PC-9 (cell line): Measurements from ENCODE around the gene COL24A1. TPM values are rescaled to one million over a fixed set of nuclear protein-coding genes. Genes with fewer than 3 reads are reported as not detected.

Experiments used
- BruUV-seq: library from RNA; stranded (reverse); fragments of 400-500 nt; replicated peaks from 2 replicates; lab custom pipeline; 2021; lab: Mats Ljungman, UMichigan
- CTCF ChIA-PET: fragments of 300-600 bp; sonication (Branson Sonifier 250); formaldehyde crosslinking; loops from one replicate; lab custom pipeline; 2022; ENCODE audit warnings: antibody characterized with exemption; lab: Charles Lee
- POLR2A ChIA-PET: fragments of 300-600 bp; sonication (Branson Sonifier 250); formaldehyde crosslinking; loops from one replicate; lab custom pipeline; 2022; ENCODE audit warnings: antibody characterized with exemption; ENCODE audit not compliant: unreplicated experiment; lab: Charles Lee
- DNase-seq, 2 experiments: peaks; one replicate each; pipeline versions ENCODE4 v3.0.0 to v3.0.0-alpha.2; 2015 to 2022; ENCODE audit warnings: mixed read lengths in 1 of 2
- H2AFZ ChIP-seq: fragments of 200-600 bp; sonication (generic); 2 replicates; pipeline ENCODE4 v1.8.1; 2017; ENCODE audit warnings: antibody characterized with exemption
- H3F3A ChIP-seq: fragments of 200-600 bp; sonication (generic); 2 replicates; pipeline ENCODE4 v1.8.1; 2017; ENCODE audit warnings: antibody characterized with exemption, mild to moderate bottlenecking, low read depth; ENCODE audit not compliant: insufficient read depth
- H3K27ac ChIP-seq: fragments of 200-600 bp; sonication (generic); 2 replicates; pipeline ENCODE4 v1.6.1; 2016; ENCODE audit warnings: mixed run types
- H3K27me3 ChIP-seq: fragments of 200-600 bp; sonication (generic); 2 replicates; pipeline ENCODE4 v1.6.1; 2016; ENCODE audit warnings: low read depth, mixed run types; ENCODE audit not compliant: insufficient read depth
- H3K36me3 ChIP-seq: fragments of 200-600 bp; sonication (generic); 2 replicates; pipeline ENCODE4 v1.6.1; 2016; ENCODE audit warnings: low read depth, mixed run types
- H3K4me1 ChIP-seq: fragments of 200-600 bp; sonication (generic); replicated peaks from 2 replicates; pipeline ENCODE4 v1.6.1; 2016; ENCODE audit warnings: mixed run types; ENCODE audit not compliant: insufficient read depth
- H3K4me2 ChIP-seq: fragments of 200-600 bp; sonication (generic); 2 replicates; pipeline ENCODE4 v1.6.1; 2017; ENCODE audit warnings: mixed run types
- H3K4me3 ChIP-seq: fragments of 200-600 bp; sonication (generic); 2 replicates; pipeline ENCODE4 v1.6.1; 2016; ENCODE audit warnings: mixed run types
- H3K79me2 ChIP-seq: fragments of 200-600 bp; sonication (generic); 2 replicates; pipeline ENCODE4 v1.6.1; 2017; ENCODE audit warnings: low read depth, mixed run types
- H3K9me2 ChIP-seq: fragments of 200-600 bp; sonication (generic); 2 replicates; pipeline ENCODE4 v1.8.1; 2017; ENCODE audit warnings: mild to moderate bottlenecking; ENCODE audit not compliant: insufficient read depth
- H3K9me3 ChIP-seq: fragments of 200-600 bp; sonication (generic); 2 replicates; pipeline ENCODE4 v1.8.1; 2016; ENCODE audit warnings: low read depth; ENCODE audit not compliant: insufficient read depth
- H4K20me1 ChIP-seq: fragments of 200-600 bp; sonication (generic); 2 replicates; pipeline ENCODE4 v1.8.1; 2017; ENCODE audit not compliant: insufficient read depth
- EZH2 ChIP-seq: fragments of 200-600 bp; sonication (generic); IDR thresholded peaks from 2 replicates; pipeline ENCODE4 v1.8.0; 2017; ENCODE audit warnings: antibody characterized with exemption, low read depth
- intact Hi-C: fragments of 100-400 bp; cut with micrococcal nuclease; formaldehyde crosslinking; loops from one replicate; pipeline ENCODE4 v1.10.0; 2022; ENCODE audit not compliant: unreplicated experiment
- total RNA-seq: library from RNA; stranded (reverse); gene quantifications from 2 replicates; pipeline ENCODE4 v1.2.3, GENCODE V29; 2021
- TF ChIP-seq, protein P1 (sequence below): fragments of 200-600 bp; sonication (generic); conservative IDR thresholded peaks from 2 replicates; pipeline ENCODE4 v1.6.1; 2017; ENCODE audit warnings: mixed run types, antibody characterized with exemption, mild to moderate bottlenecking, moderate library complexity

COL24A1 gene
- total RNA-seq, 1 experiment from 2014 or later: 0.15 TPM

DNA sequence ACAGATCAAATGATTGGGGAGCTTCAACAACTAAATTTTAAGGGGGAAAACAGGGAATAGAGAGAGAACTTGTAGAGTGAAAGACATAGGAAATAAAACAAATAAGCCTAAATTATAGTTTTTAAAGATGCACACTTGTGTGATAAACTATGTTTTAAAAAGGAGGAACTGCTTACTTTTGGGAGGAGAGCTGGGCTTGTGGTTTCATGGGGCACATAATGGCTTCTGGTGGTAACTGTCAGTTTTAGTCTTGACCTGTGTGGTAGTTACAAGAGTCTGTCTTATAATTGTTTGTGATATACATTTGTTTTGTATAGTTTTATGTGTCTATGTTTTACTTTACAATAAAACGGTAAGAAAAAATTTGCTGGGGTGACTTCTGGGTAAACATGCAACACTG, 165.3 kb downstream of the COL24A1 start:
- no peak overlapping the region for H3K4me2 ChIP-seq
- H2AFZ ChIP-seq: no peak overlapping the region
- H3K9me3 ChIP-seq: 0 out of 2 replicates have a peak, but pooled peaks cover 4% of the 10 kb centered on the region
- TF ChIP-seq EZH2: no peak
- TF ChIP-seq, protein P1, sequence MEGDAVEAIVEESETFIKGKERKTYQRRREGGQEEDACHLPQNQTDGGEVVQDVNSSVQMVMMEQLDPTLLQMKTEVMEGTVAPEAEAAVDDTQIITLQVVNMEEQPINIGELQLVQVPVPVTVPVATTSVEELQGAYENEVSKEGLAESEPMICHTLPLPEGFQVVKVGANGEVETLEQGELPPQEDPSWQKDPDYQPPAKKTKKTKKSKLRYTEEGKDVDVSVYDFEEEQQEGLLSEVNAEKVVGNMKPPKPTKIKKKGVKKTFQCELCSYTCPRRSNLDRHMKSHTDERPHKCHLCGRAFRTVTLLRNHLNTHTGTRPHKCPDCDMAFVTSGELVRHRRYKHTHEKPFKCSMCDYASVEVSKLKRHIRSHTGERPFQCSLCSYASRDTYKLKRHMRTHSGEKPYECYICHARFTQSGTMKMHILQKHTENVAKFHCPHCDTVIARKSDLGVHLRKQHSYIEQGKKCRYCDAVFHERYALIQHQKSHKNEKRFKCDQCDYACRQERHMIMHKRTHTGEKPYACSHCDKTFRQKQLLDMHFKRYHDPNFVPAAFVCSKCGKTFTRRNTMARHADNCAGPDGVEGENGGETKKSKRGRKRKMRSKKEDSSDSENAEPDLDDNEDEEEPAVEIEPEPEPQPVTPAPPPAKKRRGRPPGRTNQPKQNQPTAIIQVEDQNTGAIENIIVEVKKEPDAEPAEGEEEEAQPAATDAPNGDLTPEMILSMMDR: no peak
- no peaks in the 10 kb centered on the region for H3K36me3 ChIP-seq
- no peak overlapping the region for H3K4me3 ChIP-seq
- no TSS peak for BruUV-seq
- no peak overlapping the region for H3K27ac ChIP-seq
- no peaks in the 10 kb centered on the region for H4K20me1 ChIP-seq
- POLR2A ChIA-PET: no interaction called here
- no peaks in the 10 kb centered on the region for H3F3A ChIP-seq
- H3K79me2 ChIP-seq: no peaks in the 10 kb centered on the region
- no peaks in the 10 kb centered on the region for H3K9me2 ChIP-seq
- intact Hi-C loops: no loop called here
- no peaks in the 10 kb centered on the region for H3K27me3 ChIP-seq
- no peaks in the 10 kb centered on the region for H3K4me1 ChIP-seq
- CTCF ChIA-PET: no interaction called here
- no peak for DNase-seq

DNA sequence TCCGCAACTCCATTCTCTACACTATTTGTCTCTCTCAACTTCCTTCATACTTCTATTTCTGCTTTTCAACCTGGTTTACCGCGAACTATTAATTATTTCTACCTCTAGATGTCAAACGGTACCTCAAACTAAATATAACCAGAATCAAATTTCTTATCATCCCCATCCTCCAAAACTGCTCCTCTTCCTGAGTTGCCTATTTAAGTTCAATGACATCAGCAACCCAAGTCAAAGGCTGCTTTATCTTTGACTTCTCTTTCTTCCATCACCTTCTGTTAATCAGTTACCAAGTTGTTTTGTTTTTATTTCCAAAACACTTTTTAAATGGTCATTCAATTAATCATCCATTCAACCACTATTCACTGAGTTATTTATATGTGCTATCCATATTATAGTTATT, 171.9 kb downstream of the COL24A1 start:
- Histone ChIP-seq H3K9me2 (no peaks in the 10 kb centered on the region), H3K27me3 (no peaks in the 10 kb centered on the region), H3K36me3 (no peaks in the 10 kb centered on the region), H3K4me1 (no peaks in the 10 kb centered on the region), H3K9me3 (no peaks in the 10 kb centered on the region), H3K79me2 (no peaks in the 10 kb centered on the region), H3K27ac (no peak overlapping the region), H3K4me3 (no peak overlapping the region), H3F3A (no peaks in the 10 kb centered on the region), H2AFZ (no peak overlapping the region), H4K20me1 (no peaks in the 10 kb centered on the region), H3K4me2 (no peak overlapping the region)
- intact Hi-C loops: no loop called here
- POLR2A ChIA-PET: no interaction called here
- TF ChIP-seq EZH2: no peak
- TF ChIP-seq, protein P1: no peak
- CTCF ChIA-PET: no interaction called here
- BruUV-seq: no TSS peak
- no peak for DNase-seq

DNA sequence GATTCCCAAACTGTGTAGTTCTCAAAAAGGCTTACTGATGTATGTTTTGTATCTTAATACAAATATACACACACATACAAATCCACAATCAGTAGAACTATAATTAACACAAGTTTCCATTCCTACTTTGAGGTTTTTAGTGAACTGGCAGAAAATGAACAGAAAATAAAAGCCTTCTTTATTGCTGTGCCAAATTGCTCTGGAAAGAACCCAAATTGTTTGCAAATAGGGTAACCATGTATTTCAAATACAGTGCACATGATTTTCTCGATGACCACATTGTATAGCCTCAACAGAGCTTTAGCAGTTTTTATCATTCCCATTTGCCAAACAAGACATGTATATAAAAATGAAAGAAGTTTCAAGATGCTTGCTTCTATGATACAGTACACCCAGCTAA, 173.3 kb downstream of the COL24A1 start:
- no TSS peak for BruUV-seq
- H3K4me3 ChIP-seq: no peak overlapping the region
- no peaks in the 10 kb centered on the region for H3K4me1 ChIP-seq
- H3K9me3 ChIP-seq: no peaks in the 10 kb centered on the region
- no peaks in the 10 kb centered on the region for H3K27me3 ChIP-seq
- H3F3A ChIP-seq: no peaks in the 10 kb centered on the region
- H3K79me2 ChIP-seq: no peaks in the 10 kb centered on the region
- no peaks in the 10 kb centered on the region for H3K9me2 ChIP-seq
- H3K36me3 ChIP-seq: no peaks in the 10 kb centered on the region
- intact Hi-C loops: no loop called here
- no peak for DNase-seq
- CTCF ChIA-PET: no interaction called here
- POLR2A ChIA-PET: no interaction called here
- no peak overlapping the region for H3K27ac ChIP-seq
- no peak overlapping the region for H3K4me2 ChIP-seq
- no peaks in the 10 kb centered on the region for H4K20me1 ChIP-seq
- H2AFZ ChIP-seq: no peak overlapping the region
- TF ChIP-seq, protein P1: no peak
- no peak for TF ChIP-seq EZH2
